IPS DF 19.7 (cell line): ENCODE measurements around the gene SLC25A33.
"Not testable (repeated sequence)": the region's sequence is repeated elsewhere in the genome, so short reads cannot be mapped to it uniquely, and the experiment has no call there.

Experiments
- DNase-seq: peaks from one replicate; pipeline ENCODE4 v3.0.0-alpha.2; 2013; ENCODE audit warnings: low read depth, low spot score

SLC25A33 gene

GRCh38 chr1:9539829-9540550, 725 bp downstream of the SLC25A33 start:
- no peak for DNase-seq

- no peak for DNase-seq
Measured at GRCh38 chr1:9542430-9542829, 3.2 kb downstream of the SLC25A33 start.

DNA sequence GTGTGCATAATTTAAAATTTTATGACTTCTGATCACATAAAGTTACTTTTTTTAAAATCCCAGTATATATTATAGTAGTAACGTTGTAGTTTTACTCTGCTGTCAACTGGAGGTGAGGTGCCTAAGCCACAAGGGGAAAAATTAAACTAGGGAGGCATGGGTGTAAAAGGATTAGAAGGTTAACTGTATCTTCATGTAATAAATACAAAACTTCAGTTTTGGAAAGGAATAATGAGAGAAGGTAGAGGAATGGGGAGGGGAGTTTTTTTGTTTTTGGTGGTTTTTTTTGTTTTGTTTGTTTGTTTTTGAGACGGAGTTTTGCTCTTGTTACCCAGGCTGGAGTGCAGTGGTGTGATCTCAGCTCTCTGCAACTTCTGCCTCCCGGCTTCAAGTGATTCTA, 5.7 kb downstream of the SLC25A33 start:
- no peak for DNase-seq

- no peak for DNase-seq
Measured at GRCh38 chr1:9549955-9550546, 10.8 kb downstream of the SLC25A33 start.

GRCh38 chr1:9551984-9552383, 12.7 kb downstream of the SLC25A33 start:
- no peak for DNase-seq

DNA sequence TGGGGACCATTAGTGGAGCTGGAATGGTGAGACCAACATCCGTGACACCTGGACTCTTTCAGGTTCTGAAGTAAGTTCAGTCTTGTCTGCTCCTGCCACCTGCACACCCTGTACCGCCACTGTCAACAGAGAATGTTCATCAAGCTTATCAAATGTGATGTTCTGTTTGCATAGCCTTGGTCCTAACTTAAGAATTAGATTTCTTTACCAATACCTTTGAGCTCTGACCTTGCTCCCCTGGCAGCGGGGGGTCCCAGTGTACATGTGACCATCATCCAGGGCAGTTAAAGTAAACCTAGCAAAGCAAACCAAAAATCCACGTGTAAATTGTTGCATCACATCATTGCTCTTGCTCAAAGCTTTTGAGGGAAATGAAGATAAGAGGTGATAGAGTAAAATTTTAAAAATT, 14.5 kb downstream of the SLC25A33 start:
- no peak for DNase-seq

GRCh38 chr1:9555942-9556341, 16.7 kb downstream of the SLC25A33 start:
- DNase-seq, result no peak

DNA sequence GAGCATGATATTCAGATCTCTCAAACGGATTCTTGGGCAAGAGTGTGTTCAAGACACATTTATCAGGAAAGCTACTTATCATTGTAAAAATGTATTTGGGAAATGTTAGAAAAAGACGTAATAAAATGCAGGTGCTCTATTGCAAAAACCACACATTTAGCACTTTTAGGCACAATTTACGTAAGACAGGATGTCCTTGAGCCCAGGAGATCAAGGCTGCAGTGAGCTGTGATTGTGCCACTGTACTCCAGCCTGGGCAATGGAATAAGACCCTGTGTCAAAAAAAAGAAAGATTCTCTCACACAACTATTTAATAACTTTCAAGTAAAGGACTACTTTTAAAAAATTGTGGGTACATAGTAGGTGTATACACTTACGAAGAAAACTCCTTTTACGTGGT, 18.4 kb downstream of the SLC25A33 start:
- DNase-seq, result no peak

- DNase-seq, result no peak
Measured at GRCh38 chr1:9558271-9558945, 19.1 kb downstream of the SLC25A33 start.

DNA sequence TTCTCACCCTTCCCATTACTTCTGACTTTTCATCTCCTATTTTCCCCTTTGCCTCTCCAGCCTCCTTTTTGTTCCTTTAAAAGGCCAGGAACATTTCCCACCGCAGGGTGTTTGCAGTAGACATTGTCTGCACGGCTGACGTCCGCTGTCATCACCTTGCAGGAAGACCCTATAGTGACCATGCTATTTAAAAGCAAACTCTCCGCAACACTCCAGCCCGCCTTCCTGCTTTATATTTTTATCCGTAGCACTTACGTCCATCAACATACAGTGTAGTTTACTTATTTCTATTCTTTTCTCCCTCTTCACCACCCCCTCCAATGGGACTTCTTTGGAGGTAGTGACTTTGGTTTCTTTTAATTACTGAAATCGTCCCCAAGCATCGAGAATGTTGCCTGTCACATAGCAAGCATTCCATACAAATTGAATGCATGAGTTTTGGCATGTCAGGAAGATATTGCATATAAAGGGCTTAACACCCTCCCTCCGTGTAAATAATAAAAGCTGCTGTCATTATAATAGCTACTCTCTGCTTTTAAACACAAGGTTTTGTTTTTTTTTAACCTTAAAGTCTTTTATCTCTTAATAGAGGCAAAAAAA, 19.8 kb downstream of the SLC25A33 start:
- DNase-seq, result no peak

DNA sequence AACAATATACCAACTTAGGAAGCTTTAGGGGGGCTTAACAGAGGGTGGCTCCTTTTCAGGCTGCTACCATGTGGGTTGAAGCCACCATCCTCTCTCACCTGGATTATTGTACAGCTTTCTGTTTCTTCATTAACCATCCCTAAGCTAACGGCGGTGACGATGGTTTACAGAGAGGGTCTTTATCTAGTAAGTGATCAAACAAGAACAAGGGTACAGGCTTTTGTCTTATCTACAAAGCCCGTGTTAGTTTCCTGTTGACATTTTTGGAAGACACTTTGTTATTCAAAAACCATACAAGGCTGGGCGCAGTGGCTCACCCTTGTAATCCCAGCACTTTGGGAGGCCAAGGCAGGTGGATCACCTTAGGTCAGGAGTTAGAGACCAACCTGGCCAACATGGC, 20.4 kb downstream of the SLC25A33 start:
- DNase-seq, result no peak

- DNase-seq, result not testable (repeated sequence)
Measured at GRCh38 chr1:9560090-9560489, 20.8 kb downstream of the SLC25A33 start.

DNA sequence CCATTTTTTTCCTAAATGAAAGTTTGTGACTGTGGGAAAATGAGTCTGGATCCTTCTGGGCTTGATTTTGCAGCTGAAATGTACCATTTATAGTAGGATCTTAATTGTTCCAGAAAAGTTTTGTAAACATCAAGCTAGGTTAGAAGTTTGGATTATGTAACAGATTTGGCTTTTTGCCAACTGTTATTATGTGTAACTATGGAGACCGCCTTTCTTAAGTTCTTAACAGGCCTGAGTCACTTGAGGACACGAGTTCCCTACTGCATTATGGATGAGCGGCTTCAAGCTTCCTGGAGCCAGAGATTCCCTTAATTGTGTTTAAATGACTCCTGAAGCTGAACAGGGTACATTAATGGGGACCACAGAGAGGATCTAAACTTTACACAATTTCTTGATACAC, 22.2 kb downstream of the SLC25A33 start:
- DNase-seq, result no peak

- DNase-seq, result no peak
Measured at GRCh38 chr1:9569267-9569666, 30.0 kb downstream of the SLC25A33 start.

DNA sequence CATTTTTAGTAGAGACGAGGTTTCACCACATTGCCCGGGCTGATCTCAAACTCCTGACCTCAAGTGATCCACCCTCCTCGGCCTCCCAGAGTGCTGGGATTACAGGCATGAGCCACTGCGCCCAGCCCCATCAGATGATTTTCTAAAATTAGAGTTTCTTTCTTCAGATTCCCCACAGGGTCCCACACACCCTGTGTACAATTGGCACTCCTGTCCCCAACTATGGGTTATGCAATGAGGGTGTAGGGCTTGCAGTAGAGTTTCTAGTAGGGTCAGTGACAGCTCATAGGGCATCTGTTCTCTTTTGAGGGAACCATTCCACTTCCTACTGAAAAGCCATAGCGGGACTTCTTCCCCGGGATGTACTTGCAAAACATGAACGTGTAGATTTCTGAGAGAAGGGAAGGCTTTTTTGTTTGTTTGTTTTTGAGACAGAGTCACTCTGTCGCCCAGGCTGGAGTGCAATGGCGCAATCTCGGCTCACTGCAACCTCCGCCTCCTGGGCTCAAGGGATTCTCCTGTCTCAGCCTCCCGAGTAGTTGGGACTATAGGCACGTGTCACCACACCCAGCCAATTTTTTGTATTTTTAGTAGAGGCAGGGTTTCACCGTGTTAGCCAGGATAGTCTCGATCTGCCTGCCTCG, 31.7 kb downstream of the SLC25A33 start:
- DNase-seq, result not testable (repeated sequence)

DNA sequence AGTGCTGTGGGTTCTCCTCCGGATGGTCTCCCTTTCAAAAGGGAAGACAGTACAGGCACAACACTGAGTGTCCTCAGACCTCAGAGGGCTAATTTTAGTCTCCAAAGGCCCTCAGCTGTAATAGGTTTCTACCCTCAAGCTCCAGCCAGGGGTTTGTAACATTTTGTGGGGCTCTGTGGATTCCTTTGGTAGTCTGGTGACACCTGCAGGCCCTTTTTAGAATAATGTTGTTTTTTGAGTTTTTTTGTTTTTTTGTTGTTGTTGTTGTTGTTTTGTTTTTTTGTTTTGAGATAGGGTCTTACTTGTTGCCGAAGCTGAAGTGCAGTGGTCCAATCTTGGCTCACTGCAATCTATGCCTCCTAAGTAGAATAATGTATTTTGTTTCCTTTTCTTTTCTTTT, 34.5 kb downstream of the SLC25A33 start:
- no peak for DNase-seq

DNA sequence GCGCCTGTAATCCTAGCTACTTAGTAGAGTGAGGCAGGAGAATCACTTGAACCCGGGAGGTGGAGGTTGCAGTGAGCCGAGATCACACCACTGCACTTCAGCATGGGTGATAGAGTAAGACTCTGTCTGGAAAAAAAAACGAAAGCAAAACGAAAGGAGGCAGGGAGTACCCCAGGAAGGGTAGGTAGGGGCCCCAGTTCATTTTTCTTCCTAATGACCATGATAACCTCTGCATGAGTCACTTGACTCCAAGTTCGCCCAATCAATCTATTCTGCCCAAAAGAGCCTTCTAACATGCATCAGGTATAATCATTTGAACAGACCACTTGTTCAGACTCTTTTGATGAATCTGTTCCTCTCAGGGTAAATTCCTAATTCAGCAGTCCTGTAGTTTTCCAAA, 36.2 kb downstream of the SLC25A33 start:
- DNase-seq, result no peak

DNA sequence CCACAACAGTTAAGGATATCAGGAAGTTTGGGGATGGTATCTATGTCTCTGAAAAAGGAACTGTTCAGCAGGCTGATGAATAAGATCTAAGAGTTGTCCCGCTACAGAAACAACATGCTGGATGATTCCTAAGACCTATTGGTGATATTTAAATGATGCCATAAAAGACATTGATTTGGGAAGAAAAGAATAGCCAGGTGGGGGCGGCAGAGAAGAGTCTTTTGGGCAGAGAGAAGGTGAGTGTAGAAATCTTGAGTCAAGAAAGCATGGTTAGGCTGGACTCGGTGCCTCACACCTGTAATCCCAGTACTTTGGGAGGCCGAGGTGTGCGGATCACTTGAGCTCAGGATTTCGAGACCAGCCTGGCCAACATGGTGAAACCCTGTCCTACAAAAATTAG, 37.6 kb downstream of the SLC25A33 start:
- no peak for DNase-seq

DNA sequence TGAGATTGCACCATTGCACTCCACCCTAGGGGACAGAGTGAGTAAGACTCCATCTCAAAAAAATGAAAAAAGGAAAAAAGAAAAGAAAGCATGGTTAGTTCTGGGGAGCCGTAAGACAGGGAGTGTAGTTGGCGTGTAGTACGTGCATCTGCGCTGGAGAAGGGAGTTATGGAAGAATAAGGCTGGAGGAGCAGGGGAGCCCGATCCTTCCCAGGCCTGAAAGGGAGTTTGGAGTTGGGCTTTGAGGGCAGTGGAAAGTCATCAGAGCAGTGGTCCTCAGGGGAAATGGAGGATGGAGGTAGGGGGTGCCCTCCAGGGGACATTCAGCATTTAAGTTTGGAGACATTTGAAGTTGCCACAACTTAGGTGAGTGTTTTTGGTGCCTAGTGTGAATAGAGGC, 38.2 kb downstream of the SLC25A33 start:
- DNase-seq, result no peak

GRCh38 chr1:9580942-9581341, 41.7 kb downstream of the SLC25A33 start:
- DNase-seq, result no peak

DNA sequence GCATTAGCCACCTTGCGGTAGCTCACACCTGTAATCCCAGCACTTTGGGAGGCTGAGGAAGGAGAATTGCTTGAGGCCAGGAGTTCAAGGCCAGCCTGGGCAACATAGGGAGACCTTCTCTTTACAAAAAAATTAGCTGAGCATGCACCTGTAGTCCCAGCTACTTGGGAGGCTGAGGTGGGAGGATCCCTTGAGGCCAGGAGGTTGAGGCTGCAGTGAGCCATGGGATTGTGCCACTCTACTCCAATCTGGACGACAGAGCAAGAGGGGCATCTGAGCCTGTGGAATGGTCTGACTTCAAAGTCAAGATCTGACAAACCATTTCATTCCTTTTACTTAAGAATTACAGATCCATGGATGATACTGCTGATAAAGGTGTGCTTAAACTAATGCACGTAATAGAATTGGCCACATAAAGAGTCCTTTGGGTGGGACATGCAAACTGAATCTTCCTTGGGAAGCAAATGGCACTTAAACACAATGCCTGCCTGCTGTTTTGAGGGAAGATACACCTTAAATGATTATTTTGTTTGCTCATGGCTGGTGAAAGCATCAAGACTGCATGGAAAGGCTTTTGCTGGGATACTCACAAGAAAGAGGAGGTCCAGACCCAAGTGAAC, 47.0 kb downstream of the SLC25A33 start:
- no peak for DNase-seq
